Stimulated activated CD4-positive, alpha-beta T cell treated with anti-CD3 and anti-CD28 coated beads, Interleukin-4, amount 100 ng/mL, for 24 hours (primary cell): ENCODE measurements around the gene CFHR3.
"Not testable (repeated sequence)": the region's sequence is repeated elsewhere in the genome, so short reads cannot be mapped to it uniquely, and the experiment has no call there.

Experiments
- DNase-seq: peaks from one replicate; pipeline ENCODE4 v3.0.0-alpha.2; 2020

CFHR3 gene

GRCh38 chr1:196774603-196775002 lies at the start of gene CFHR3:
CFHR3 (plus strand) TSS chr1:196774840; CDS start chr1:196774887, 47 bp downstream.
- DNase-seq: no peak

GRCh38 chr1:196732526-196732925 lies 42.1 kb upstream of the CFHR3 start:
- DNase-seq: no peak

- DNase-seq: no peak
Observed at GRCh38 chr1:196733091-196733970, 41.3 kb upstream of the CFHR3 start.

- no peak for DNase-seq
Observed at GRCh38 chr1:196734006-196734405, 40.6 kb upstream of the CFHR3 start.

- DNase-seq: no peak
Observed at GRCh38 chr1:196734460-196734859, 40.2 kb upstream of the CFHR3 start.

GRCh38 chr1:196738730-196739129 lies 35.9 kb upstream of the CFHR3 start:
- DNase-seq: no peak

GRCh38 chr1:196743244-196743643 lies 31.4 kb upstream of the CFHR3 start:
- not testable (repeated sequence) for DNase-seq

- DNase-seq: not testable (repeated sequence)
Observed at GRCh38 chr1:196765019-196765740, 9.5 kb upstream of the CFHR3 start.

- not testable (repeated sequence) for DNase-seq
Observed at GRCh38 chr1:196769823-196770222, 4.8 kb upstream of the CFHR3 start.

GRCh38 chr1:196773713-196774112 lies 927 bp upstream of the CFHR3 start:
- DNase-seq: no peak

GRCh38 chr1:196774175-196774574 lies 465 bp upstream of the CFHR3 start:
- no peak for DNase-seq

- DNase-seq: no peak
Observed at GRCh38 chr1:196777603-196778002, 3.0 kb downstream of the CFHR3 start.

GRCh38 chr1:196779093-196779492 lies 4.5 kb downstream of the CFHR3 start:
- DNase-seq: no peak

- not testable (repeated sequence) for DNase-seq
Observed at GRCh38 chr1:196791252-196791651, 16.6 kb downstream of the CFHR3 start.

GRCh38 chr1:196794103-196794502 lies 19.5 kb downstream of the CFHR3 start:
- DNase-seq: not testable (repeated sequence)

- DNase-seq: no peak
Observed at GRCh38 chr1:196797891-196798290, 23.3 kb downstream of the CFHR3 start.

- not testable (repeated sequence) for DNase-seq
Observed at GRCh38 chr1:196801920-196802319, 27.3 kb downstream of the CFHR3 start.

- DNase-seq: no peak
Observed at GRCh38 chr1:196808529-196809235, 34.0 kb downstream of the CFHR3 start.

- DNase-seq: not testable (repeated sequence)
Observed at GRCh38 chr1:196817442-196817841, 42.8 kb downstream of the CFHR3 start.

GRCh38 chr1:196819531-196819930 lies 44.9 kb downstream of the CFHR3 start, which contains the start of gene CFHR1:
CFHR1 (plus strand) TSS chr1:196819731; CDS start chr1:196819845, 114 bp downstream.
- not testable (repeated sequence) for DNase-seq

- DNase-seq: not testable (repeated sequence)
Observed at GRCh38 chr1:196827860-196828259, 53.2 kb downstream of the CFHR3 start.
